Kidney epithelial cell (primary cell): ENCODE measurements around the gene PHF2. TPM values are rescaled to one million over a fixed set of nuclear protein-coding genes. Genes with fewer than 3 reads are reported as not detected.

Experiments
- DNase-seq: peaks from one replicate; pipeline ENCODE4 v3.0.0-alpha.2; 2010; ENCODE audit warnings: low read depth
- H3K27me3 ChIP-seq: 2 replicates; pipeline ENCODE4 v1.6.0; 2011; ENCODE audit warnings: low read length; ENCODE audit not compliant: control insufficient read depth, insufficient read depth
- H3K36me3 ChIP-seq: 2 replicates; pipeline ENCODE4 v1.5.1; 2011; ENCODE audit warnings: low read length; ENCODE audit not compliant: control insufficient read depth, insufficient read depth
- H3K4me3 ChIP-seq: 2 replicates; pipeline ENCODE4 v1.5.1; 2011; ENCODE audit warnings: low read depth, mild to moderate bottlenecking, control low read depth, low read length
- total RNA-seq: library from RNA; depleted of rRNA; stranded (reverse); fragments of >200 nt; gene quantifications from 2 replicates; pipeline ENCODE4 v1.2.3, GENCODE V29; 2015
- TF ChIP-seq, protein P1 (sequence below): IDR thresholded peaks from 2 replicates; pipeline ENCODE4 v1.5.1; 2011; ENCODE audit warnings: mild to moderate bottlenecking, moderate library complexity, low read length, control low read depth, inconsistent platforms; ENCODE audit not compliant: insufficient read depth, poor library complexity, severe bottlenecking

PHF2 gene
- total RNA-seq, 1 donor from 2014 or later: 20.4 TPM

DNA sequence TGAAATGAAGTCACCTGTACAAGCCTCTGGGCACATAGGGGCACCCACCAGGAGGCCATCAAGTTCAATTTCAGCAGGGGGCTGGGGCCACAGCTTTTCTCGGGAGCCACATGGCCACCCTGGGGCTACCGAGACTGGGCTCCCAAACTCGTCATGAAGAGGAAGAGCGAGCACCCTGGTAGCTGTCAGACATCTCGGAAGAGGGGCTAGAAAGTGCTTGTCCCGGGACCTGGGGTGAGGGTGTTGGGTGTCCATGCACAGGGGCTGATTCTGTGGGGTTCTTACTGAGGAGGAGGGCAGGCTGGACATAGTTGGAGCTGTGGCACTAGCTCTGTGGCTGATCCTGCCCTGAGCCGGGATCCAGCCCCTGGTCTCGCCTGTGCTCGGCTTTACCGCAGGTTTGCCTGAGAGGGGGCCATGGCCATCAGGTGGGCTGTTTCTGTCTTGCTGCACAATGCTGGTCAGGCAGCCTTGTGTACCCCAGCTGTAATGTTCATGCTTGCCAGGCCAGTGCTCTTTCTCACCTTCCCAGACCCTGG lies 70.3 kb downstream of the PHF2 start:
- H3K36me3 ChIP-seq: peaks cover 10% of the 10 kb centered on the region
- H3K4me3 ChIP-seq: no peak overlapping the region
- no peak for DNase-seq
- TF ChIP-seq, protein P1, sequence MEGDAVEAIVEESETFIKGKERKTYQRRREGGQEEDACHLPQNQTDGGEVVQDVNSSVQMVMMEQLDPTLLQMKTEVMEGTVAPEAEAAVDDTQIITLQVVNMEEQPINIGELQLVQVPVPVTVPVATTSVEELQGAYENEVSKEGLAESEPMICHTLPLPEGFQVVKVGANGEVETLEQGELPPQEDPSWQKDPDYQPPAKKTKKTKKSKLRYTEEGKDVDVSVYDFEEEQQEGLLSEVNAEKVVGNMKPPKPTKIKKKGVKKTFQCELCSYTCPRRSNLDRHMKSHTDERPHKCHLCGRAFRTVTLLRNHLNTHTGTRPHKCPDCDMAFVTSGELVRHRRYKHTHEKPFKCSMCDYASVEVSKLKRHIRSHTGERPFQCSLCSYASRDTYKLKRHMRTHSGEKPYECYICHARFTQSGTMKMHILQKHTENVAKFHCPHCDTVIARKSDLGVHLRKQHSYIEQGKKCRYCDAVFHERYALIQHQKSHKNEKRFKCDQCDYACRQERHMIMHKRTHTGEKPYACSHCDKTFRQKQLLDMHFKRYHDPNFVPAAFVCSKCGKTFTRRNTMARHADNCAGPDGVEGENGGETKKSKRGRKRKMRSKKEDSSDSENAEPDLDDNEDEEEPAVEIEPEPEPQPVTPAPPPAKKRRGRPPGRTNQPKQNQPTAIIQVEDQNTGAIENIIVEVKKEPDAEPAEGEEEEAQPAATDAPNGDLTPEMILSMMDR: no peak
- no peaks in the 10 kb centered on the region for H3K27me3 ChIP-seq

DNA sequence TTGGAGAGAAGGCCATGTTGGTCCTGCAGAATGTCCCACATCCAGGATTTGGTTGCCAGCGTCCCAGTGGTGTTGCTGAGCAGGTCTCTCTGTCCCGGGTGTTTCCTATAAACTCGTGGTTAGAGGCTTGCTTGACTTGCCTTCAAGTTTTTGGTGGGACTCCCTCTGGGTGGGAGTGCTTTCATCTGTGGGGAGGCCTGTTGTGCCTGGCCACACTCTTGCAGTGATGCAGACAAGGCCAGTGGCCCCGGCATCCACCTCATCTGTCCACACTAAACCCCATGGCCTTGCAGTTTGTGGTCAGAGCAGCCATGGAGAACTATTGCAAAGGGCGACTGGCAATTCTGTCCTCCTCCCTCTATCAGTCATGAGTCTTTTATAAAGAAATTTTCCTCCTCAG lies 71.8 kb downstream of the PHF2 start:
- H3K4me3 ChIP-seq: no peak overlapping the region
- DNase-seq: no peak
- H3K36me3 ChIP-seq: peaks cover 10% of the 10 kb centered on the region
- no peaks in the 10 kb centered on the region for H3K27me3 ChIP-seq
- TF ChIP-seq, protein P1: no peak

DNA sequence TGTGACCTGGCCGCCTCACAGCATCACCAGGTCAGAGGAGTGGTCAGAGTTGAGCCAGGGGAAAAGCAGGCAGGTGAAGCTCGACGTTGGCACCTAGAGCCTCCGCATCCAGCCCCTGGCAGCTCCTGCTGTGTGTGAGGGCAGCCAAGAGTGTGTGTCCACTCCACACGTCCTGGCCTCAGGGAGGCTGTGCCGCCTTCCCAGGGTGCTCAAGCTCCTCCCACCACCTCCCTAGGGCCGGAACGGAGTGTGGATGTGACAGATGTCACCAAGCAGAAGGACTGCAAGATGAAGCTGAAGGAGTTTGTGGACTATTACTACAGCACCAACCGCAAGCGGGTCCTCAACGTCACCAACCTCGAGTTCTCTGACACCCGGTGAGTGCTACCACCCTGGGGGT lies 72.5 kb downstream of the PHF2 start:
- no peak for DNase-seq
- Histone ChIP-seq H3K36me3 (peaks cover 11% of the 10 kb centered on the region), H3K4me3 (no peak overlapping the region), H3K27me3 (no peaks in the 10 kb centered on the region)
- TF ChIP-seq, protein P1: no peak

DNA sequence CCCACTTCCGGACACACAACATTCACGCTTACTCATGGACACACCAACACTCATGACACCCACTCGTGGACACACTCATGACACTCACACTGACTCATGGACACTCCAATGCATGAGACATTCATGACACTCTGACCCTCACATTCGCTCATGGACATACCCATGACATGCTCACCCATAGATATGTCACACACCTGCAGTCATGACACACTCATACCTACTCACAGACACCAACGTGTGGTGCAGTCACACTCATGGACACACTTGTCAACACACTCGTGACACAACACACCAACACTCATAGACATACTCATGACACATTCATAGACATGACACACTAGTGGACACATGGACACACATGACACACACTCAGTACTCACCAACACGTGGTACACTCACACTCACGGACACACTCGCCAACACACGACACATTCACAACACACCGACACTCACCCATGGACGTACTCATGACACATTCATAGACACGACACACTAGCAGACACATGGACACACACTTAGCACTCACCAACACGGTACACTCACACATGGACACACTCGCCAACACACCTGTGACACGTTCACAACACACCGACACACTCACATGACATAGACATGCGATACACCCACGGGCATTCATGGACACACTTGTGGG lies 73.4 kb downstream of the PHF2 start:
- Histone ChIP-seq H3K36me3 (peaks cover 13% of the 10 kb centered on the region), H3K27me3 (no peaks in the 10 kb centered on the region), H3K4me3 (no peak overlapping the region)
- no peak for DNase-seq
- TF ChIP-seq, protein P1: no peak

DNA sequence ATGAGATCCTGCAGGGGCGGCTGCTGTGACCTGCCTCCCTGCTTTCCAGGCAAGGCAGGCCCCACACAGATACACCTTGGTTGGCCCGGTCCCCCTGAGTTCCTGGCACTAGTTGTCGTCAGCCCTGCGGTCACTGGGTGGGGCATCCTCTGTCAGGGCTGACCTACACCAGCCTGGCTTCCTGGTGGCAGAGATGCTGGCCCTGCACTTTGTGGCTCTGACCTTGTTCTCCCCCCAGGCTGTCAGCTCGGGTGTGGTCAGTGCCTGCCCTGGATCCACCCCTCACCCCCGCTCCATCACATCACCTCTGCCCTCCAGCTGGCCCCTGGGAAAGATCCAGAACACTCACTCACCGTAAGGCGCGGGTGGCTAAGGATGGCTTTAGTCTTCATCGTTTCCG lies 74.1 kb downstream of the PHF2 start:
- TF ChIP-seq, protein P1: no peak
- H3K4me3 ChIP-seq: no peak overlapping the region
- no peak for DNase-seq
- peaks cover 13% of the 10 kb centered on the region for H3K36me3 ChIP-seq
- no peaks in the 10 kb centered on the region for H3K27me3 ChIP-seq

DNA sequence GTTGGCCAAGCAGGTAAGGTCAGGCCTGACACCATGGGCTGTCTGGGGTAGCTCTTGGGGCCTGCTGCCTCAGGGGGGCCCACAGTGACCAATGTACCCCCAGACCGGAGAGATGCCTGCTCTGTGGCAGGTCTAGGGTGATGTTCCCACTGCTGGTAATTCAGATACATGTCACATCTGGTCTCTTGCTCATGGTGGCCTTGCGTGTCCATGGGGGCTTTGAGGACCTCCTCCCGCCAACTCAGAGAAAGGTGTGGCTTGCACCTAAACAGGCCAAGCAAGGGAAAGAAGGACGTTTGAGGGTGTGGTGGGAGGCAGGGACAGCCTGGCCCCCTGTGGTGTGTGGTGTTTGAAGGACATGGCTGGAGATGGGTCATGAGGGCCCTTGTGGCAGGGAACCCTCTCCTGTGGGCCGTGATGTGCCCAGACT lies 75.2 kb downstream of the PHF2 start:
- TF ChIP-seq, protein P1: no peak
- H3K36me3 ChIP-seq: peaks cover 13% of the 10 kb centered on the region

More for the DNA sequence above, 75.2 kb downstream of the PHF2 start:
- Histone ChIP-seq H3K27me3 (no peaks in the 10 kb centered on the region), H3K4me3 (no peak overlapping the region)
- no peak for DNase-seq
